Activated CD8-positive, alpha-beta memory T cell treated with anti-CD3 and anti-CD28 coated beads, Interleukin-2, amount 50 U/mL, for 48 hours (primary cell): ENCODE data around the gene KLF15.
A peak's percentile ranks its signal among the peaks of the same experiment; 100 is the strongest.

ENCODE experiments used
- DNase-seq: peaks from one replicate; pipeline ENCODE4 v3.0.0-alpha.2; 2020

Gene KLF15

GRCh38 chr3:126389112-126389793 lies 32.0 kb upstream of the KLF15 start:
- DNase-seq = peak; percentile 78

GRCh38 chr3:126381966-126382365 lies 24.8 kb upstream of the KLF15 start:
- no peak for DNase-seq

- DNase-seq = peak; percentile 18
Observed at GRCh38 chr3:126380011-126380768, 23.0 kb upstream of the KLF15 start.

GRCh38 chr3:126378341-126378751 lies 21.1 kb upstream of the KLF15 start:
- DNase-seq = no peak

- DNase-seq = no peak
Observed at GRCh38 chr3:126377211-126377610, 20.0 kb upstream of the KLF15 start.

GRCh38 chr3:126376444-126376843 lies 19.2 kb upstream of the KLF15 start:
- DNase-seq = no peak

- no peak for DNase-seq
Observed at GRCh38 chr3:126375835-126376331, 18.7 kb upstream of the KLF15 start.

- no peak for DNase-seq
Observed at GRCh38 chr3:126373682-126374601, 16.7 kb upstream of the KLF15 start.

GRCh38 chr3:126373146-126373613 lies 16.0 kb upstream of the KLF15 start:
- DNase-seq = no peak

- no peak for DNase-seq
Observed at GRCh38 chr3:126372413-126373145, 15.4 kb upstream of the KLF15 start.

GRCh38 chr3:126371096-126371705 lies 14.0 kb upstream of the KLF15 start:
- no peak for DNase-seq

- DNase-seq = no peak
Observed at GRCh38 chr3:126370606-126371005, 13.4 kb upstream of the KLF15 start.

- no peak for DNase-seq
Observed at GRCh38 chr3:126370055-126370454, 12.8 kb upstream of the KLF15 start.

GRCh38 chr3:126369490-126369889 lies 12.3 kb upstream of the KLF15 start:
- DNase-seq = no peak

- no peak for DNase-seq
Observed at GRCh38 chr3:126367316-126367805, 10.2 kb upstream of the KLF15 start.

GRCh38 chr3:126365351-126366277 lies 8.4 kb upstream of the KLF15 start:
- no peak for DNase-seq

GRCh38 chr3:126364731-126365301 lies 7.6 kb upstream of the KLF15 start:
- DNase-seq = no peak

GRCh38 chr3:126364130-126364695 lies 7.0 kb upstream of the KLF15 start:
- DNase-seq = no peak

- DNase-seq = no peak
Observed at GRCh38 chr3:126361211-126361610, 4.0 kb upstream of the KLF15 start.

- no peak for DNase-seq
Observed at GRCh38 chr3:126360714-126361060, 3.5 kb upstream of the KLF15 start.
